ENCODE results near the gene MPND. TPM values are rescaled to one million over a fixed set of nuclear protein-coding genes. Genes with fewer than 3 reads are reported as not detected.

Gene MPND
- total RNA-seq, 2 donors from 2014 or later = 5.8 to 10.8 TPM

DNA sequence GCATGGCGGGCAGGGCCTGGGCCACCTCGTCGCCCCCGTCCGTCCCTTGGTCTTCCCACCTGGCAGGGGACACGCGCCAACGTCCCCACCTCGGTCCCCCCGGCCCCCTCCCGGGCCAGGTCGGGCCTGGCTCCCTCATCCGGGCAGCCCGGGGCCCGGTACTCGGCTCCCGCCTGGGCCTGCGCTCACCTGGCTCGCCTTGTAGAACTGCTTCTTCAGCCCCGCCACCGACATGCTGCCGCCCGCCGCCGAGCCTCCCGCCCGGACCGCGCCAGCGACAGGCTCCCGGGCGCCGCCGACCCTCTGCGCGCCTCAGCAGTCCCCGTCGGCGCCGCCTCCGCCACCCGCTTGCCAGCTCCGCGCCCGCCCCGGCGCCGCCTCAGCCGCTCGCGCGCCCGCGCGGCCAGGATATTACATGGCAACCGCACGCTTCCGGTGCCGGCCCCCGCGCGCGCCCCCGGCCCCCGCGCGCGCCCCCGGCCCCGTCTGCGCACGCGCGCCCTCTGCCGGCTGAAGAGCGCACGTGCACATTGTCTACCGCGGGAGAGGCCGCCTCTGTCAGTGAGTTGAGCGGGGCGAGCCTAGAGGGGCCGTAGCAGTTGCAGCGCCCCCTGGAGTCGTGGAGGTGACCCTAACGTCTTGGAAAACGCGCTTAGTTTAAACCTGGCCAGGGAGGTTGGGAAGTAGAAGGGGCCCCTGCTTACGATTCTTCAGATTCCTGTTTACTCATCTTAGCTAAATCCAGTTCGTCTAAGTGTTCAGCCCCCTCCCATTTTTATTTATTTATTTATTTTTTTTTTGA is 57.0 kb downstream of the MPND start, which contains the start of gene SH3GL1:
TSS of gene SH3GL1 (minus strand) at position 413 of the 802 bp plus-strand sequence. CDS start at position 234, 179 bp downstream.
- ATAC-seq (ENCODE audit: insufficient number of reproducible peaks, low FRiP score, low read depth) (peak; percentile 85), DNase-seq (ENCODE audit: low spot score) (peak; percentile 85)
- H3K27ac ChIP-seq = peak within 1 kb of the TSS; percentile 88 to 92
- peaks cover 34 to 53% of the 10 kb centered on the region in 2 donors for H3K4me1 ChIP-seq (ENCODE audit: control insufficient read depth in 1 of 2, low read depth in 2 of 2)
- peak; percentile 90 for TF ChIP-seq CTCF (IDR thresholded peaks at IDR 0.05)
- H3K9me3 ChIP-seq = no peaks in the 10 kb centered on the region
- H3K27me3 ChIP-seq (replicated peaks; ENCODE audit: insufficient read depth) = no peaks in the 10 kb centered on the region
- H3K36me3 ChIP-seq = no peaks in the 10 kb centered on the region
- H3K4me3 ChIP-seq = peak within 1 kb of the TSS; percentile 96

- no peaks in the 10 kb centered on the region for H3K36me3 ChIP-seq
- peaks cover 34 to 50% of the 10 kb centered on the region in 2 donors for H3K4me1 ChIP-seq (ENCODE audit: control insufficient read depth in 1 of 2, low read depth in 2 of 2)
- peak overlapping the region; percentile 76 to 88 for H3K27ac ChIP-seq
- no peak for TF ChIP-seq CTCF (IDR thresholded peaks at IDR 0.05)
- peak overlapping the region; percentile 81 for H3K4me3 ChIP-seq
- H3K9me3 ChIP-seq = no peaks in the 10 kb centered on the region
- DNase-seq (ENCODE audit: low spot score) = no peak
- no peak for ATAC-seq (ENCODE audit: insufficient number of reproducible peaks, low FRiP score, low read depth)
- no peaks in the 10 kb centered on the region for H3K27me3 ChIP-seq (replicated peaks; ENCODE audit: insufficient read depth)
Observed at GRCh38 chr19:4401769-4402170, 58.4 kb downstream of the MPND start.

DNA sequence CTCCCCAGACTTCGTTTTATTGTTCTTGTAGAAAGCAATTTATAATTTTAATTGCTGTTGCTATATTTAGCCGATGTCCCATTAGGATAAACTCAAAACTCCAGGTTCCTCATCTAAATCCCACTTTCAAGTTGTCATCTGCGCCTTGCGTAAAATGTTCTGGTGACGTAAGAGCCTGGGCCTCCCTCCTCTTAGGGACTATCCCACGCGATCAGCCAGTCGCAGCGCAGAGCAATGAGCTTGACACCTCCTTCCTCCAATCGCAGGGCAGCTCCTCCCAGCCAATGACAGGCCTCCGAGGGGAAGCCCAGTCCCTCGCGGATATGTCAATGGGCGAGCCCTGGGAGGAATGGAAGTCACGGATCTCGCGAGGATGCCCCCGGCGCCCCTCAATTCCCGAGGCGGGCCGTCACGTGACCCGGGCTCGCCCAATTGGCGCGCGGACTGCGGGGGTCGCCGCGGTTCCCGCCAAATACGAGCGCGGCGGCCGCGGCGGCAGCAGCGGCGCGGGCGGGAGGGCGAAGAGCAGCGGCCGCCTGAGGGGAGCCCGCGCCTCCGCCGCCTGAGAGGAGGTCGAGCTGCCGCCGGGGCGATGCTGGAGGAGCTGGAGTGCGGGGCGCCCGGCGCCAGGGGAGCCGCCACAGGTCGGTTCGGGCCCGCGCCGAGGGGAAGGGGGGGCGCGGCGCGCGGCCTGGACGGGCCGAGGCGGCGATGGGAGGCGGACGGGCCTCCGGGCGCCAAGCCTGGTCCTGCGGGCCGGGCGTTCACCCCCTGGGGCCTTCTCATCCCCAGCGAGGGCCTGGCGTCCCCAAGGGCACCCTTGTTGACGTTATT is 59.0 kb downstream of the MPND start, which contains the start of gene CHAF1A:
TSS of gene CHAF1A (plus strand) at position 470 of the 834 bp plus-strand sequence. CDS start at position 593, 123 bp downstream.
- Histone ChIP-seq H3K4me3 (peak within 1 kb of the TSS; percentile 81), H3K27me3 (replicated peaks; ENCODE audit: insufficient read depth) (no peaks in the 10 kb centered on the region), H3K9me3 (no peaks in the 10 kb centered on the region), H3K36me3 (no peaks in the 10 kb centered on the region), H3K4me1 (ENCODE audit: control insufficient read depth in 1 of 2, low read depth in 2 of 2) (peaks cover 31 to 44% of the 10 kb centered on the region in 2 donors), H3K27ac (peak within 1 kb of the TSS; percentile 76 to 88)
- ATAC-seq (ENCODE audit: insufficient number of reproducible peaks, low FRiP score, low read depth) = peak; percentile 94
- no peak for TF ChIP-seq CTCF (IDR thresholded peaks at IDR 0.05)
- peak; percentile 98 for DNase-seq (ENCODE audit: low spot score)

DNA sequence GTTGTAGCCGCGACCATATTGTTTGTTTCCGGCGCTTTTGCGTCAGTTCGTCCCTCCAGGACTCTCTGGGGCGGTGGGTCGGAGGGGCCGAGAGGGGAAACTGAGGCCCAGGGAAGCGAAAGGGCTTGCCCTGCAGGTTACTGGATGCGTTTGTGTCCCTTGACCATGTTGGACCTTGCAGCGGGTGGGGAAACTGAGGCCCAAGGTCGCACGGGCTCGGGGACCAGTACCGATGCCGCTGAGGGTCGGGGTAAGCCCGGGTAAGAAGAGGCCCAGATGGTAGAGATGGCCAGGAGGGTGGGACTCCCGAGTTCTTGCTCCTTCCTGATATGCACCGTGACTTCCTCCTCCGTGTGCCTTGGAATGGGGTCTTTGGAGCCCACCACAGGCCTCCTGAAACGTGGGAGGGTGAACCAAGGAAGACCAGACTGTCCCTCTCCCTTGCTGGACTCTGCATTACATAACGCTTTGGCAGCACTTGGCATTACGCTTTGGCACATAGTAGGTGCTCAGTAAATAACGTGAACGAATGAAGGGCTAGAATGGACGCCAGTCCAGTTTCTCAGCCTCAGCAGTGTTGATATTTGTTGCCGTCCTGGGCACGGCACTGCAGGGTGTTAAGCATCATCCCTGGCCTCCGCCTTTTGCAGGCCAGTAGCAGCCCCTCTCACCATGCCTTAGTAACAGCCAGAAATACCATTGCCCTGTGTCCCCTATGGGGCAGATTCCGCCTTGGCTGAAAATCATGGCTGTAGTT is 59.8 kb downstream of the MPND start:
- H3K9me3 ChIP-seq = no peaks in the 10 kb centered on the region
- DNase-seq (ENCODE audit: low spot score) (no peak), ATAC-seq (ENCODE audit: insufficient number of reproducible peaks, low FRiP score, low read depth) (no peak)
- H3K4me1 ChIP-seq (ENCODE audit: control insufficient read depth in 1 of 2, low read depth in 2 of 2) = peaks cover 24 to 36% of the 10 kb centered on the region in 2 donors
- H3K27ac ChIP-seq = no peak overlapping the region
- H3K4me3 ChIP-seq = peak overlapping the region; percentile 81
- no peaks in the 10 kb centered on the region for H3K36me3 ChIP-seq
- no peaks in the 10 kb centered on the region for H3K27me3 ChIP-seq (replicated peaks; ENCODE audit: insufficient read depth)
- no peak for TF ChIP-seq CTCF (IDR thresholded peaks at IDR 0.05)

Data from thoracic aorta (tissue), 2 donors.